Lower leg skin (tissue), 3 donors: Measurements from ENCODE around the gene ALDH1A1.

Experiments used
- POLR2A ChIP-seq, 2 donors: fragments of 450-650 bp; IDR thresholded peaks; one replicate each; pipeline ENCODE4 v1.6.1; 2016 to 2017; ENCODE audit warnings: antibody characterized with exemption in 2 of 2, mild to moderate bottlenecking in 1 of 2, moderate library complexity in 1 of 2
- TF ChIP-seq, protein P1 (sequence below), 3 donors: fragments of 450-650 bp; IDR thresholded peaks; one replicate each; pipeline ENCODE4 v1.5.1; 2016; ENCODE audit warnings: antibody characterized with exemption in 3 of 3, mild to moderate bottlenecking in 3 of 3, moderate library complexity in 2 of 3

DNA sequence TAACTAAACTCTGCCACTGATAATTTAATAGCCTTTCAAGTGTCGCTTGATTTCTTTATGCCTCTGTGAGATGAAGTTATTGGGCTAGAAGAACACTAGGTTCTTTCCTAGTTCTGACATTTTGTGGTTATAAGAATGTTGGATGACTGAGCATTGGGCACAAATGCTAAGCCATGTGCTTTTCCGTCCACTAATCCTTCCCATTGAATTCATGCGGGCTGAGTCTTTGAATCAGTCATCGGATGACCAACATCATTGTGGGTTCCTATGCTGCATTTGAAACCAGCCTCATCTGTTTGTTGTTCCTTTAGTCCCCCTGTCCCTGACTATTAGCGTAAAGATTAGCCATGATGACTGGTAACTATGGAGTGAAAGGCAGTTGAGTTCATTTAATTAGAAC is 58.5 kb downstream of the ALDH1A1 start:
- TF ChIP-seq, protein P1, sequence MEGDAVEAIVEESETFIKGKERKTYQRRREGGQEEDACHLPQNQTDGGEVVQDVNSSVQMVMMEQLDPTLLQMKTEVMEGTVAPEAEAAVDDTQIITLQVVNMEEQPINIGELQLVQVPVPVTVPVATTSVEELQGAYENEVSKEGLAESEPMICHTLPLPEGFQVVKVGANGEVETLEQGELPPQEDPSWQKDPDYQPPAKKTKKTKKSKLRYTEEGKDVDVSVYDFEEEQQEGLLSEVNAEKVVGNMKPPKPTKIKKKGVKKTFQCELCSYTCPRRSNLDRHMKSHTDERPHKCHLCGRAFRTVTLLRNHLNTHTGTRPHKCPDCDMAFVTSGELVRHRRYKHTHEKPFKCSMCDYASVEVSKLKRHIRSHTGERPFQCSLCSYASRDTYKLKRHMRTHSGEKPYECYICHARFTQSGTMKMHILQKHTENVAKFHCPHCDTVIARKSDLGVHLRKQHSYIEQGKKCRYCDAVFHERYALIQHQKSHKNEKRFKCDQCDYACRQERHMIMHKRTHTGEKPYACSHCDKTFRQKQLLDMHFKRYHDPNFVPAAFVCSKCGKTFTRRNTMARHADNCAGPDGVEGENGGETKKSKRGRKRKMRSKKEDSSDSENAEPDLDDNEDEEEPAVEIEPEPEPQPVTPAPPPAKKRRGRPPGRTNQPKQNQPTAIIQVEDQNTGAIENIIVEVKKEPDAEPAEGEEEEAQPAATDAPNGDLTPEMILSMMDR (IDR thresholded peaks at IDR 0.05): no peak
- no peak for TF ChIP-seq POLR2A (IDR thresholded peaks at IDR 0.05)
